ENCODE data around the gene ADIPOR2.

GRCh38 chr12:1666215-1666614 is 24.7 kb upstream of the ADIPOR2 start:
- TF ChIP-seq SUZ12 (IDR thresholded peaks at IDR 0.05; ENCODE audit: extremely low read depth, insufficient read depth, insufficient read length), result no peak
- no peak for TF ChIP-seq ZNF274 (IDR thresholded peaks at IDR 0.05; ENCODE audit: low read depth, low read length)
